GM18511 (cell line): Measurements from ENCODE around the gene KIAA0040.

Source experiments
- ATAC-seq: cut with Tn5 transposase; IDR thresholded peaks from one replicate; pipeline ENCODE4 v1.9.1; 2021; ENCODE audit warnings: mild to moderate bottlenecking, moderate library complexity; ENCODE audit not compliant: unreplicated experiment

KIAA0040 gene

GRCh38 chr1:175172503-175172902 lies 20.1 kb downstream of the KIAA0040 start:
- ATAC-seq, result no peak

GRCh38 chr1:175171036-175171913 lies 21.3 kb downstream of the KIAA0040 start:
- ATAC-seq, result no peak

GRCh38 chr1:175169286-175170018 lies 23.1 kb downstream of the KIAA0040 start:
- no peak for ATAC-seq

GRCh38 chr1:175168782-175169181 lies 23.8 kb downstream of the KIAA0040 start:
- ATAC-seq, result no peak

GRCh38 chr1:175167861-175168260 lies 24.7 kb downstream of the KIAA0040 start:
- no peak for ATAC-seq

- ATAC-seq, result no peak
These were observed 25.8 kb downstream of the KIAA0040 start for GRCh38 chr1:175166746-175167145.

GRCh38 chr1:175164751-175165150 lies 27.8 kb downstream of the KIAA0040 start:
- ATAC-seq, result no peak

- ATAC-seq, result no peak
These were observed 28.9 kb downstream of the KIAA0040 start for GRCh38 chr1:175163702-175164101.

- ATAC-seq, result no peak
These were observed 29.6 kb downstream of the KIAA0040 start for GRCh38 chr1:175162955-175163354.

- no peak for ATAC-seq
These were observed 34.4 kb downstream of the KIAA0040 start for GRCh38 chr1:175158170-175158591.

- ATAC-seq, result no peak
These were observed 35.4 kb downstream of the KIAA0040 start for GRCh38 chr1:175157200-175157599.

GRCh38 chr1:175155936-175156335 lies 36.6 kb downstream of the KIAA0040 start:
- ATAC-seq, result no peak

- ATAC-seq, result no peak
These were observed 37.1 kb downstream of the KIAA0040 start for GRCh38 chr1:175155473-175155856.

GRCh38 chr1:175154629-175155472 lies 37.7 kb downstream of the KIAA0040 start:
- ATAC-seq, result peak; percentile 61

- ATAC-seq, result peak; percentile 65
These were observed 40.4 kb downstream of the KIAA0040 start for GRCh38 chr1:175152006-175152652.

GRCh38 chr1:175150596-175151319 lies 41.8 kb downstream of the KIAA0040 start:
- ATAC-seq, result no peak

GRCh38 chr1:175148068-175148467 lies 44.5 kb downstream of the KIAA0040 start:
- no peak for ATAC-seq

GRCh38 chr1:175147569-175147968 lies 45.0 kb downstream of the KIAA0040 start:
- no peak for ATAC-seq

GRCh38 chr1:175146529-175147213 lies 45.9 kb downstream of the KIAA0040 start:
- ATAC-seq, result peak; percentile 62
